GM23338 (cell line): Measurements from ENCODE around the gene SLC39A11. TPM values are rescaled to one million over a fixed set of nuclear protein-coding genes. Genes with fewer than 3 reads are reported as not detected.

ENCODE experiments used
- ATAC-seq: fragments of 200-7000 bp; cut with Tn5 transposase; 3 replicates; pipeline ENCODE4 v1.9.1; 2020
- DNase-seq: peaks from one replicate; pipeline ENCODE4 v3.0.0-alpha.2; 2015; ENCODE audit warnings: low spot score
- H2AFZ ChIP-seq: fragments of 200-600 bp; sonication (generic); 2 replicates; pipeline ENCODE4 v1.8.0; 2016; ENCODE audit warnings: antibody characterized with exemption, mild to moderate bottlenecking, moderate library complexity
- H3F3A ChIP-seq: fragments of 200-600 bp; sonication (generic); replicated peaks from 2 replicates; pipeline ENCODE4 v1.8.0; 2017; ENCODE audit warnings: antibody characterized with exemption, mixed run types, low read depth
- H3K27ac ChIP-seq: fragments of 200-600 bp; sonication (generic); 2 replicates; pipeline ENCODE4 v1.6.1; 2016; ENCODE audit warnings: low read depth
- H3K27me3 ChIP-seq: fragments of 200-600 bp; sonication (generic); 2 replicates; pipeline ENCODE4 v1.8.0; 2016; ENCODE audit warnings: mild to moderate bottlenecking, mixed run types, moderate library complexity; ENCODE audit not compliant: insufficient read depth
- H3K36me3 ChIP-seq: fragments of 200-600 bp; sonication (generic); 2 replicates; pipeline ENCODE4 v1.8.0; 2016; ENCODE audit warnings: mild to moderate bottlenecking; ENCODE audit not compliant: insufficient read depth
- H3K4me1 ChIP-seq: fragments of 200-600 bp; sonication (generic); 2 replicates; pipeline ENCODE4 v1.8.0; 2016; ENCODE audit warnings: mild to moderate bottlenecking, moderate library complexity; ENCODE audit not compliant: insufficient read depth
- H3K4me2 ChIP-seq: fragments of 200-600 bp; sonication (generic); 2 replicates; pipeline ENCODE4 v1.7.1; 2017; ENCODE audit warnings: mixed run types
- H3K4me3 ChIP-seq: fragments of 200-600 bp; sonication (generic); 2 replicates; pipeline ENCODE4 v1.6.1; 2016; ENCODE audit warnings: mixed run types
- H3K79me2 ChIP-seq: fragments of 200-600 bp; sonication (generic); replicated peaks from 2 replicates; pipeline ENCODE4 v1.8.0; 2017; ENCODE audit warnings: mild to moderate bottlenecking; ENCODE audit not compliant: insufficient read depth
- H3K9me2 ChIP-seq: fragments of 200-600 bp; sonication (generic); 2 replicates; pipeline ENCODE4 v1.8.0; 2017; ENCODE audit not compliant: insufficient read depth
- H4K20me1 ChIP-seq: fragments of 200-600 bp; sonication (generic); replicated peaks from 2 replicates; pipeline ENCODE4 v1.8.0; 2017; ENCODE audit warnings: mild to moderate bottlenecking; ENCODE audit not compliant: insufficient read depth
- H3K27ac Mint-ChIP-seq: 2 replicates; pipeline ENCODE4 v1.8.0; 2020; ENCODE audit warnings: inconsistent platforms, mild to moderate bottlenecking, moderate library complexity, mixed read lengths
- H3K27me3 Mint-ChIP-seq: 3 replicates; pipeline ENCODE4 v1.8.0; 2022; ENCODE audit warnings: low read depth, mild to moderate bottlenecking, moderate library complexity, mixed read lengths, inconsistent platforms; ENCODE audit not compliant: insufficient read depth, poor library complexity
- H3K36me3 Mint-ChIP-seq: 3 replicates; pipeline ENCODE4 v1.8.0; 2021; ENCODE audit warnings: low read depth, mild to moderate bottlenecking, inconsistent platforms, moderate library complexity, mixed read lengths
- H3K4me1 Mint-ChIP-seq: 3 replicates; pipeline ENCODE4 v1.8.0; 2020; ENCODE audit warnings: mild to moderate bottlenecking, inconsistent platforms, mixed read lengths
- H3K4me3 Mint-ChIP-seq: 3 replicates; pipeline ENCODE4 v1.8.0; 2021; ENCODE audit warnings: moderate library complexity, mild to moderate bottlenecking, inconsistent platforms, mixed read lengths
- H3K9me3 Mint-ChIP-seq: 3 replicates; pipeline ENCODE4 v1.8.0; 2020; ENCODE audit warnings: moderate library complexity, mild to moderate bottlenecking, inconsistent platforms, mixed read lengths
- EZH2 ChIP-seq: fragments of 200-600 bp; sonication (generic); IDR thresholded peaks from one replicate; pipeline ENCODE4 v1.8.0; 2017; ENCODE audit warnings: antibody characterized with exemption, mild to moderate bottlenecking, low read depth; ENCODE audit not compliant: unreplicated experiment
- EZH2phosphoT487 ChIP-seq: fragments of 200-600 bp; sonication (generic); IDR thresholded peaks from one replicate; pipeline ENCODE4 v1.8.1; 2018; ENCODE audit warnings: antibody characterized with exemption; ENCODE audit not compliant: unreplicated experiment
- JUNB ChIP-seq: IDR thresholded peaks from one replicate; pipeline ENCODE4 v1.6.1; 2016; ENCODE audit warnings: antibody characterized with exemption; ENCODE audit not compliant: unreplicated experiment
- NANOG ChIP-seq: IDR thresholded peaks from 2 replicates; pipeline ENCODE4 v1.6.1; 2016; ENCODE audit warnings: antibody characterized with exemption, borderline replicate concordance
- POLR2AphosphoS5 ChIP-seq: IDR thresholded peaks from 2 replicates; pipeline ENCODE4 v1.6.1; 2016; ENCODE audit warnings: antibody characterized with exemption, low read depth
- STAT1 ChIP-seq: IDR thresholded peaks from one replicate; pipeline ENCODE4 v1.6.1; 2016; ENCODE audit warnings: antibody characterized with exemption; ENCODE audit not compliant: unreplicated experiment
- ZNF114 ChIP-seq: fragments of 250-450 bp; sonication (Bioruptor Pico); IDR thresholded peaks from 2 replicates; pipeline ENCODE4 v1.5.0; 2020; ENCODE audit warnings: mild to moderate bottlenecking, moderate library complexity
- ZNF331 ChIP-seq: fragments of 250-450 bp; sonication (Bioruptor Pico); IDR thresholded peaks from 2 replicates; pipeline ENCODE4 v1.5.0; 2020; ENCODE audit warnings: low read depth, mild to moderate bottlenecking, moderate library complexity
- polyA plus RNA-seq: library from polyadenylated mRNA; unstranded; fragments of >200 nt; fragmentation: Nextera tagmentation; extraction: Ambion mirVana; gene quantifications from 2 replicates; pipeline ENCODE4 v1.2.1, GENCODE V29; 2016
- total RNA-seq: library from RNA; depleted of rRNA; stranded (reverse); fragments of >200 nt; shearing (Covaris generic); gene quantifications from 2 replicates; pipeline ENCODE4 v1.2.3, GENCODE V29; 2014
- TF ChIP-seq, protein P1 (sequence below): fragments of 250-450 bp; sonication (Bioruptor Pico); IDR thresholded peaks from 2 replicates; pipeline ENCODE4 v1.5.0; 2020; ENCODE audit warnings: mild to moderate bottlenecking, moderate library complexity
- TF ChIP-seq, protein P2 (sequence below), 2 experiments: fragments of 200-600 bp in 1 of 2; sonication (generic) in 1 of 2; conservative IDR thresholded peaks; 2 replicates each; pipeline versions ENCODE4 v1.5.1 to v1.6.1; 2016 to 2017; ENCODE audit warnings: antibody characterized with exemption in 2 of 2, low read depth in 2 of 2, mild to moderate bottlenecking in 2 of 2, moderate library complexity in 1 of 2
- TF ChIP-seq, protein P3 (sequence below): IDR thresholded peaks from one replicate; pipeline ENCODE4 v1.6.1; 2018; ENCODE audit warnings: antibody characterized with exemption; ENCODE audit not compliant: unreplicated experiment
- TF ChIP-seq, protein P4 (sequence below): IDR thresholded peaks from 2 replicates; pipeline ENCODE4 v1.6.1; 2016; ENCODE audit warnings: antibody characterized with exemption

SLC39A11 gene
- total and polyA plus RNA-seq, 2 experiments from 2014 or later: 10.8 to 18.1 TPM

DNA sequence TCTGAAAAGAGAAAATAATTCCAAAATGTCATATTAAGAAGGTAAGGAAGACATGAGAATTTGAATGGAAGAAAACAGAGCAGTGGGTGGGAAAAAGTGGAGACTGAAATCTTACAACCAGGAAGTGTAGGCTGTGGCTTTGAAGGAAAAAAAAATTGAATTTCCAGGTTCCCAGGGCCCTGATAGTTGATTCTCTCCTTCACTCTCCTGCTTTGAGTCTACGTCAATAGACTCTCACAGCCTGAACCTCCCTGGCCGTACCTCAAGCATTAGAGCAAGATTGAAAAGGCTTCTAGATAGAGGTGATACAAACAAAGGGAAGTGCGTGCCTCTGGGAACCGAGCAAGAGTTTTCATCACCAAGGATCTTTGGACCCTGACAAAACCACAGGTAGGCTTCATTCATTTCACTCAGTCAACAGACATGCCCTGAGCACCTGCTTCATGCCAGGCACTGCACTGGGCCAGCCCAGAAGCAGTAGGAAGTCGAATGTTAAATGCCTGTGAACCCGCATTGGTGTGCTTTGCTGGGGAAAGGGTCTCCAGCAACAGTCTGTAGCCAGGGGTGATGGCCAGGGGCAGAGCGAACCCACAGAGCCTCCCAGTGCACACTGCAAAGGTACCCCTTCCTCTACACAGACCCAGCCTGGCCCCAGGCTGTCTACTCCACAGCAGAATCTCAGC lies 163.9 kb downstream of the SLC39A11 start (continued):
- TF ChIP-seq, protein P1, sequence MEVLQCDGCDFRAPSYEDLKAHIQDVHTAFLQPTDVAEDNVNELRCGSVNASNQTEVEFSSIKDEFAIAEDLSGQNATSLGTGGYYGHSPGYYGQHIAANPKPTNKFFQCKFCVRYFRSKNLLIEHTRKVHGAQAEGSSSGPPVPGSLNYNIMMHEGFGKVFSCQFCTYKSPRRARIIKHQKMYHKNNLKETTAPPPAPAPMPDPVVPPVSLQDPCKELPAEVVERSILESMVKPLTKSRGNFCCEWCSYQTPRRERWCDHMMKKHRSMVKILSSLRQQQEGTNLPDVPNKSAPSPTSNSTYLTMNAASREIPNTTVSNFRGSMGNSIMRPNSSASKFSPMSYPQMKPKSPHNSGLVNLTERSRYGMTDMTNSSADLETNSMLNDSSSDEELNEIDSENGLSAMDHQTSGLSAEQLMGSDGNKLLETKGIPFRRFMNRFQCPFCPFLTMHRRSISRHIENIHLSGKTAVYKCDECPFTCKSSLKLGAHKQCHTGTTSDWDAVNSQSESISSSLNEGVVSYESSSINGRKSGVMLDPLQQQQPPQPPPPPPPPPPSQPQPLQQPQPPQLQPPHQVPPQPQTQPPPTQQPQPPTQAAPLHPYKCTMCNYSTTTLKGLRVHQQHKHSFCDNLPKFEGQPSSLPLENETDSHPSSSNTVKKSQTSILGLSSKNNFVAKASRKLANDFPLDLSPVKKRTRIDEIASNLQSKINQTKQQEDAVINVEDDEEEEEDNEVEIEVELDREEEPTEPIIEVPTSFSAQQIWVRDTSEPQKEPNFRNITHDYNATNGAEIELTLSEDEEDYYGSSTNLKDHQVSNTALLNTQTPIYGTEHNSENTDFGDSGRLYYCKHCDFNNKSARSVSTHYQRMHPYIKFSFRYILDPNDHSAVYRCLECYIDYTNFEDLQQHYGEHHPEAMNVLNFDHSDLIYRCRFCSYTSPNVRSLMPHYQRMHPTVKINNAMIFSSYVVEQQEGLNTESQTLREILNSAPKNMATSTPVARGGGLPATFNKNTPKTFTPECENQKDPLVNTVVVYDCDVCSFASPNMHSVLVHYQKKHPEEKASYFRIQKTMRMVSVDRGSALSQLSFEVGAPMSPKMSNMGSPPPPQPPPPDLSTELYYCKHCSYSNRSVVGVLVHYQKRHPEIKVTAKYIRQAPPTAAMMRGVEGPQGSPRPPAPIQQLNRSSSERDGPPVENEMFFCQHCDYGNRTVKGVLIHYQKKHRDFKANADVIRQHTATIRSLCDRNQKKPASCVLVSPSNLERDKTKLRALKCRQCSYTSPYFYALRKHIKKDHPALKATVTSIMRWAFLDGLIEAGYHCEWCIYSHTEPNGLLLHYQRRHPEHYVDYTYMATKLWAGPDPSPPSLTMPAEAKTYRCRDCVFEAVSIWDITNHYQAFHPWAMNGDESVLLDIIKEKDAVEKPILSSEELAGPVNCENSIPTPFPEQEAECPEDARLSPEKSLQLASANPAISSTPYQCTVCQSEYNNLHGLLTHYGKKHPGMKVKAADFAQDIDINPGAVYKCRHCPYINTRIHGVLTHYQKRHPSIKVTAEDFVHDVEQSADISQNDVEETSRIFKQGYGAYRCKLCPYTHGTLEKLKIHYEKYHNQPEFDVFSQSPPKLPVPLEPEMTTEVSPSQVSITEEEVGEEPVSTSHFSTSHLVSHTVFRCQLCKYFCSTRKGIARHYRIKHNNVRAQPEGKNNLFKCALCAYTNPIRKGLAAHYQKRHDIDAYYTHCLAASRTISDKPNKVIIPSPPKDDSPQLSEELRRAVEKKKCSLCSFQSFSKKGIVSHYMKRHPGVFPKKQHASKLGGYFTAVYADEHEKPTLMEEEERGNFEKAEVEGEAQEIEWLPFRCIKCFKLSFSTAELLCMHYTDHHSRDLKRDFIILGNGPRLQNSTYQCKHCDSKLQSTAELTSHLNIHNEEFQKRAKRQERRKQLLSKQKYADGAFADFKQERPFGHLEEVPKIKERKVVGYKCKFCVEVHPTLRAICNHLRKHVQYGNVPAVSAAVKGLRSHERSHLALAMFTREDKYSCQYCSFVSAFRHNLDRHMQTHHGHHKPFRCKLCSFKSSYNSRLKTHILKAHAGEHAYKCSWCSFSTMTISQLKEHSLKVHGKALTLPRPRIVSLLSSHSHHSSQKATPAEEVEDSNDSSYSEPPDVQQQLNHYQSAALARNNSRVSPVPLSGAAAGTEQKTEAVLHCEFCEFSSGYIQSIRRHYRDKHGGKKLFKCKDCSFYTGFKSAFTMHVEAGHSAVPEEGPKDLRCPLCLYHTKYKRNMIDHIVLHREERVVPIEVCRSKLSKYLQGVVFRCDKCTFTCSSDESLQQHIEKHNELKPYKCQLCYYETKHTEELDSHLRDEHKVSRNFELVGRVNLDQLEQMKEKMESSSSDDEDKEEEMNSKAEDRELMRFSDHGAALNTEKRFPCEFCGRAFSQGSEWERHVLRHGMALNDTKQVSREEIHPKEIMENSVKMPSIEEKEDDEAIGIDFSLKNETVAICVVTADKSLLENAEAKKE: no peak
- TF ChIP-seq JUNB (no peak), STAT1 (no peak), EZH2phosphoT487 (no peak), POLR2AphosphoS5 (no peak), ZNF114 (CRISPR knock-in tag) (no peak)

DNA sequence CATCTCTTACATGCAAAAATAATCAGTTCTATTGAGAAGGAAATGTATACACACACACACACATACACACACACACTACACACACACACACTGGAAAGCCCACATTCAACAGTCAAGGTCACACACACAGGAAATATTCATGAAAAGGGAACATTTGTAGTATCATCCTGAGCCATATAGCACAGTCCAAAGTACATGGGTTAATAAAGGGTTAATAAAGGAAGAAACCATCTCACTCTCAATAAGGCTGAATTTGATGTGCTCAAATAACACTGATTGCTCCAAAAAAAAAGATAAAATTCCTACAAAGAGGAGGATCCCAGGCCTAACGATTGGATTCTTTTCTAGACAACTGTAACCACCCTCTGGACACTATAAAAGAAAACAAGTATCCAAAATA lies 164.7 kb downstream of the SLC39A11 start:
- no peaks in the 10 kb centered on the region for H3K4me1 Mint-ChIP-seq
- H3K4me3 Mint-ChIP-seq: no peak overlapping the region
- H2AFZ ChIP-seq: no peak overlapping the region
- DNase-seq (no peak), ATAC-seq (no peak)
- no peak overlapping the region for H3K27ac ChIP-seq
- H3K9me3 Mint-ChIP-seq: no peaks in the 10 kb centered on the region
- H3K27ac Mint-ChIP-seq: no peak overlapping the region
- H3F3A ChIP-seq: no peaks in the 10 kb centered on the region
- H3K36me3 Mint-ChIP-seq: no peaks in the 10 kb centered on the region
- H3K27me3 ChIP-seq: no peaks in the 10 kb centered on the region
- no peak overlapping the region for H3K4me3 ChIP-seq
- no peaks in the 10 kb centered on the region for H3K9me2 ChIP-seq
- no peaks in the 10 kb centered on the region for H4K20me1 ChIP-seq
- H3K36me3 ChIP-seq: no peaks in the 10 kb centered on the region
- H3K79me2 ChIP-seq: no peaks in the 10 kb centered on the region
- peaks cover 1% of the 10 kb centered on the region for H3K27me3 Mint-ChIP-seq
- no peak overlapping the region for H3K4me2 ChIP-seq
- no peaks in the 10 kb centered on the region for H3K4me1 ChIP-seq
- TF ChIP-seq POLR2AphosphoS5 (no peak), EZH2 (no peak), NANOG (no peak), JUNB (no peak), ZNF114 (CRISPR knock-in tag) (no peak), STAT1 (no peak), ZNF331 (no peak), EZH2phosphoT487 (no peak)
- TF ChIP-seq, protein P2, sequence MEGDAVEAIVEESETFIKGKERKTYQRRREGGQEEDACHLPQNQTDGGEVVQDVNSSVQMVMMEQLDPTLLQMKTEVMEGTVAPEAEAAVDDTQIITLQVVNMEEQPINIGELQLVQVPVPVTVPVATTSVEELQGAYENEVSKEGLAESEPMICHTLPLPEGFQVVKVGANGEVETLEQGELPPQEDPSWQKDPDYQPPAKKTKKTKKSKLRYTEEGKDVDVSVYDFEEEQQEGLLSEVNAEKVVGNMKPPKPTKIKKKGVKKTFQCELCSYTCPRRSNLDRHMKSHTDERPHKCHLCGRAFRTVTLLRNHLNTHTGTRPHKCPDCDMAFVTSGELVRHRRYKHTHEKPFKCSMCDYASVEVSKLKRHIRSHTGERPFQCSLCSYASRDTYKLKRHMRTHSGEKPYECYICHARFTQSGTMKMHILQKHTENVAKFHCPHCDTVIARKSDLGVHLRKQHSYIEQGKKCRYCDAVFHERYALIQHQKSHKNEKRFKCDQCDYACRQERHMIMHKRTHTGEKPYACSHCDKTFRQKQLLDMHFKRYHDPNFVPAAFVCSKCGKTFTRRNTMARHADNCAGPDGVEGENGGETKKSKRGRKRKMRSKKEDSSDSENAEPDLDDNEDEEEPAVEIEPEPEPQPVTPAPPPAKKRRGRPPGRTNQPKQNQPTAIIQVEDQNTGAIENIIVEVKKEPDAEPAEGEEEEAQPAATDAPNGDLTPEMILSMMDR (conservative IDR thresholded peaks at IDR 0.05; ENCODE audit: low read depth in 2 of 2): no peak
- TF ChIP-seq, protein P3, sequence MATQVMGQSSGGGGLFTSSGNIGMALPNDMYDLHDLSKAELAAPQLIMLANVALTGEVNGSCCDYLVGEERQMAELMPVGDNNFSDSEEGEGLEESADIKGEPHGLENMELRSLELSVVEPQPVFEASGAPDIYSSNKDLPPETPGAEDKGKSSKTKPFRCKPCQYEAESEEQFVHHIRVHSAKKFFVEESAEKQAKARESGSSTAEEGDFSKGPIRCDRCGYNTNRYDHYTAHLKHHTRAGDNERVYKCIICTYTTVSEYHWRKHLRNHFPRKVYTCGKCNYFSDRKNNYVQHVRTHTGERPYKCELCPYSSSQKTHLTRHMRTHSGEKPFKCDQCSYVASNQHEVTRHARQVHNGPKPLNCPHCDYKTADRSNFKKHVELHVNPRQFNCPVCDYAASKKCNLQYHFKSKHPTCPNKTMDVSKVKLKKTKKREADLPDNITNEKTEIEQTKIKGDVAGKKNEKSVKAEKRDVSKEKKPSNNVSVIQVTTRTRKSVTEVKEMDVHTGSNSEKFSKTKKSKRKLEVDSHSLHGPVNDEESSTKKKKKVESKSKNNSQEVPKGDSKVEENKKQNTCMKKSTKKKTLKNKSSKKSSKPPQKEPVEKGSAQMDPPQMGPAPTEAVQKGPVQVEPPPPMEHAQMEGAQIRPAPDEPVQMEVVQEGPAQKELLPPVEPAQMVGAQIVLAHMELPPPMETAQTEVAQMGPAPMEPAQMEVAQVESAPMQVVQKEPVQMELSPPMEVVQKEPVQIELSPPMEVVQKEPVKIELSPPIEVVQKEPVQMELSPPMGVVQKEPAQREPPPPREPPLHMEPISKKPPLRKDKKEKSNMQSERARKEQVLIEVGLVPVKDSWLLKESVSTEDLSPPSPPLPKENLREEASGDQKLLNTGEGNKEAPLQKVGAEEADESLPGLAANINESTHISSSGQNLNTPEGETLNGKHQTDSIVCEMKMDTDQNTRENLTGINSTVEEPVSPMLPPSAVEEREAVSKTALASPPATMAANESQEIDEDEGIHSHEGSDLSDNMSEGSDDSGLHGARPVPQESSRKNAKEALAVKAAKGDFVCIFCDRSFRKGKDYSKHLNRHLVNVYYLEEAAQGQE: no peak
- TF ChIP-seq, protein P4, sequence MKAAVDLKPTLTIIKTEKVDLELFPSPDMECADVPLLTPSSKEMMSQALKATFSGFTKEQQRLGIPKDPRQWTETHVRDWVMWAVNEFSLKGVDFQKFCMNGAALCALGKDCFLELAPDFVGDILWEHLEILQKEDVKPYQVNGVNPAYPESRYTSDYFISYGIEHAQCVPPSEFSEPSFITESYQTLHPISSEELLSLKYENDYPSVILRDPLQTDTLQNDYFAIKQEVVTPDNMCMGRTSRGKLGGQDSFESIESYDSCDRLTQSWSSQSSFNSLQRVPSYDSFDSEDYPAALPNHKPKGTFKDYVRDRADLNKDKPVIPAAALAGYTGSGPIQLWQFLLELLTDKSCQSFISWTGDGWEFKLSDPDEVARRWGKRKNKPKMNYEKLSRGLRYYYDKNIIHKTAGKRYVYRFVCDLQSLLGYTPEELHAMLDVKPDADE: no peak
